Activated CD8-positive, alpha-beta memory T cell treated with anti-CD3 and anti-CD28 coated beads for 48 hours (primary cell): ENCODE data around the gene XPC.
A peak's percentile ranks its signal among the peaks of the same experiment; 100 is the strongest.

Experiments used
- DNase-seq, 3 experiments: peaks; one replicate each; pipeline ENCODE4 v3.0.0-alpha.2; 2020; ENCODE audit warnings: low read depth in 2 of 3, low spot score in 2 of 3

The XPC gene

GRCh38 chr3:14208977-14209394, 30.6 kb upstream of the XPC start:
- no peak for DNase-seq

GRCh38 chr3:14208168-14208567, 29.8 kb upstream of the XPC start:
- DNase-seq, result no peak

- no peak for DNase-seq
These were observed 28.3 kb upstream of the XPC start for GRCh38 chr3:14206548-14207177.

- no peak for DNase-seq
These were observed 26.3 kb upstream of the XPC start for GRCh38 chr3:14204515-14205284.

- no peak for DNase-seq
These were observed 25.2 kb upstream of the XPC start for GRCh38 chr3:14203521-14204079.

GRCh38 chr3:14202874-14203520, 24.6 kb upstream of the XPC start:
- DNase-seq, result no peak

- DNase-seq, result no peak
These were observed 23.7 kb upstream of the XPC start for GRCh38 chr3:14201940-14202684.

GRCh38 chr3:14200841-14201240, 22.4 kb upstream of the XPC start:
- DNase-seq, result no peak

GRCh38 chr3:14200276-14200675, 21.9 kb upstream of the XPC start:
- DNase-seq, result no peak

GRCh38 chr3:14199641-14200040, 21.2 kb upstream of the XPC start:
- DNase-seq, result no peak

GRCh38 chr3:14194865-14195264, 16.5 kb upstream of the XPC start:
- DNase-seq, result no peak

- no peak for DNase-seq
These were observed 9.8 kb upstream of the XPC start for GRCh38 chr3:14188041-14188754.

- DNase-seq, result no peak
These were observed 8.6 kb upstream of the XPC start for GRCh38 chr3:14186854-14187458.

- DNase-seq, result no peak
These were observed 4.7 kb upstream of the XPC start for GRCh38 chr3:14183015-14183577.

GRCh38 chr3:14181253-14181652, 2.9 kb upstream of the XPC start:
- DNase-seq, result no peak

GRCh38 chr3:14179795-14180194, 1.4 kb upstream of the XPC start:
- DNase-seq, result no peak

- DNase-seq, result no peak
These were observed 689 bp upstream of the XPC start for GRCh38 chr3:14179114-14179465.

- DNase-seq, result peak in 1 of 3 experiments; percentile 2
These were observed 688 bp downstream of the XPC start for GRCh38 chr3:14177580-14178246.

GRCh38 chr3:14175383-14176037, 2.9 kb downstream of the XPC start:
- DNase-seq, result peak in 1 of 3 experiments; percentile 30
